ENCODE data around the gene CEP89.

Gene CEP89

GRCh38 chr19:32936065-32936464 lies 35.7 kb downstream of the CEP89 start:
- Mint-ChIP-seq H3K9me3 (no peaks in the 10 kb centered on the region), H3K4me3 (no peak overlapping the region), H3K4me1 (no peaks in the 10 kb centered on the region), H3K36me3 (ENCODE audit: low read depth) (peaks cover 56% of the 10 kb centered on the region), H3K27ac (no peak overlapping the region), H3K27me3 (ENCODE audit: low read depth) (no peaks in the 10 kb centered on the region)
- no peak for TF ChIP-seq CTCF (IDR thresholded peaks at IDR 0.05; ENCODE audit: unreplicated experiment in 3 of 3)

- no peak overlapping the region for H3K27ac Mint-ChIP-seq
- no peaks in the 10 kb centered on the region for H3K9me3 Mint-ChIP-seq
- H3K36me3 Mint-ChIP-seq (ENCODE audit: low read depth), result peaks cover 60% of the 10 kb centered on the region
- no peaks in the 10 kb centered on the region for H3K27me3 Mint-ChIP-seq (ENCODE audit: low read depth)
- no peaks in the 10 kb centered on the region for H3K4me1 Mint-ChIP-seq
- TF ChIP-seq CTCF (IDR thresholded peaks at IDR 0.05; ENCODE audit: unreplicated experiment in 3 of 3), result no peak
- H3K4me3 Mint-ChIP-seq, result no peak overlapping the region
Measured at GRCh38 chr19:32935629-32936028, 36.1 kb downstream of the CEP89 start.

- peaks cover 70% of the 10 kb centered on the region for H3K36me3 Mint-ChIP-seq (ENCODE audit: low read depth)
- no peaks in the 10 kb centered on the region for H3K27me3 Mint-ChIP-seq (ENCODE audit: low read depth)
- no peak overlapping the region for H3K4me3 Mint-ChIP-seq
- H3K27ac Mint-ChIP-seq, result no peak overlapping the region
- no peak for TF ChIP-seq CTCF (IDR thresholded peaks at IDR 0.05; ENCODE audit: unreplicated experiment in 3 of 3)
- no peaks in the 10 kb centered on the region for H3K4me1 Mint-ChIP-seq
- peaks cover 9% of the 10 kb centered on the region for H3K9me3 Mint-ChIP-seq
Measured at GRCh38 chr19:32933571-32933970, 38.2 kb downstream of the CEP89 start.

- H3K4me3 Mint-ChIP-seq, result no peak overlapping the region
- peaks cover 14% of the 10 kb centered on the region for H3K9me3 Mint-ChIP-seq
- H3K4me1 Mint-ChIP-seq, result no peaks in the 10 kb centered on the region
- no peak for TF ChIP-seq CTCF (IDR thresholded peaks at IDR 0.05; ENCODE audit: unreplicated experiment in 3 of 3)
- H3K27ac Mint-ChIP-seq, result no peak overlapping the region
- H3K36me3 Mint-ChIP-seq (ENCODE audit: low read depth), result peaks cover 78% of the 10 kb centered on the region
- H3K27me3 Mint-ChIP-seq (ENCODE audit: low read depth), result no peaks in the 10 kb centered on the region
Measured at GRCh38 chr19:32930567-32930966, 41.2 kb downstream of the CEP89 start.

GRCh38 chr19:32928806-32929205 lies 43.0 kb downstream of the CEP89 start:
- Mint-ChIP-seq H3K9me3 (peaks cover 14% of the 10 kb centered on the region), H3K27me3 (ENCODE audit: low read depth) (no peaks in the 10 kb centered on the region), H3K36me3 (ENCODE audit: low read depth) (peaks cover 79% of the 10 kb centered on the region), H3K4me3 (no peak overlapping the region), H3K27ac (no peak overlapping the region), H3K4me1 (no peaks in the 10 kb centered on the region)
- TF ChIP-seq CTCF (IDR thresholded peaks at IDR 0.05; ENCODE audit: unreplicated experiment in 3 of 3), result no peak

GRCh38 chr19:32924200-32924599 lies 47.6 kb downstream of the CEP89 start:
- Mint-ChIP-seq H3K4me3 (no peak overlapping the region), H3K9me3 (peaks cover 10% of the 10 kb centered on the region), H3K27me3 (ENCODE audit: low read depth) (no peaks in the 10 kb centered on the region), H3K4me1 (no peaks in the 10 kb centered on the region), H3K36me3 (ENCODE audit: low read depth) (peaks cover 64% of the 10 kb centered on the region), H3K27ac (no peak overlapping the region)
- TF ChIP-seq CTCF (IDR thresholded peaks at IDR 0.05; ENCODE audit: unreplicated experiment in 3 of 3), result no peak
